ENCODE data around the gene PPP3R1. TPM values are rescaled to one million over a fixed set of nuclear protein-coding genes. Genes with fewer than 3 reads are reported as not detected.

PPP3R1 gene
- total and polyA plus RNA-seq, 10 of the 15 experiments (the other 5 are each of a cell fraction or from before 2014, with no cell fraction given): 1.5 to 61.0 (median 15.8) TPM

GRCh38 chr2:68196120-68196716 lies 56.1 kb downstream of the PPP3R1 start:
- H3K4me1 ChIP-seq (ENCODE audit: control insufficient read depth, insufficient read depth, low read length): peaks cover 3% of the 10 kb centered on the region; the same call in 1 of the 2 replicates
- intact Hi-C loops (cut with micrococcal nuclease; ENCODE audit: unreplicated experiment): loop anchor here (2.0 kb wide), 1 partner anchor 87 kb away; no protein-coding TSS in a partner anchor

More at GRCh38 chr2:68196120-68196716, 56.1 kb downstream of the PPP3R1 start:
- Histone ChIP-seq H3K9ac (ENCODE audit: control insufficient read depth, insufficient read depth, low read length) (no peak overlapping the region), H3K79me2 (ENCODE audit: control insufficient read depth, insufficient read depth, low read length) (peaks cover 58% of the 10 kb centered on the region), H4K20me1 (ENCODE audit: control insufficient read depth, insufficient read depth) (no peaks in the 10 kb centered on the region; the same call in 1 of the 2 replicates), H3K9me3 (replicated peaks; ENCODE audit: control insufficient read depth, insufficient read depth, low read length) (no peaks in the 10 kb centered on the region), H3K4me2 (ENCODE audit: control insufficient read depth, insufficient read depth) (no peak overlapping the region), H3K27me3 (replicated peaks in 1 of 2; ENCODE audit: control insufficient read depth in 2 of 2, insufficient read depth in 2 of 2, low read length in 1 of 2) (no peaks in the 10 kb centered on the region), H2AFZ (ENCODE audit: control insufficient read depth, low read depth, low read length) (no peak overlapping the region), H3K27ac (ENCODE audit: control insufficient read depth, insufficient read depth) (no peak overlapping the region), H3K4me3 (no peak overlapping the region), H3K36me3 (ENCODE audit: control insufficient read depth in 2 of 2, insufficient read depth in 2 of 2, low read length in 1 of 2) (peaks cover 0 to 4% of the 10 kb centered on the region in 2 experiments; a peak in 1 of 4 replicates)
- POLR2A ChIA-PET: interaction anchor here (0.6 kb wide), 2 partner anchors 100 to 140 kb away, joined by 3 read pairs; no protein-coding TSS in a partner anchor
- TF ChIP-seq RAD21 (IDR thresholded peaks at IDR 0.05; ENCODE audit: insufficient read depth, low read depth, low read length): peak; percentile 61
- TF ChIP-seq CTCF (IDR thresholded peaks at IDR 0.05 in 2 of 3, conservative IDR thresholded peaks at IDR 0.05 in 1 of 3; ENCODE audit: control insufficient read depth in 2 of 3, extremely low read depth in 1 of 3, insufficient read depth in 1 of 3, low read depth in 3 of 3, low read length in 3 of 3): peak; percentile 33 to 39 (median 37); a peak in 5 of 6 replicates
- TF ChIP-seq SMC3 (IDR thresholded peaks at IDR 0.05; ENCODE audit: borderline replicate concordance, low read length): peak; percentile 64; the same call in 1 of the 2 replicates
- no peak for TF ChIP-seq ZNF24 (IDR thresholded peaks at IDR 0.05)
- BruUV-seq (replicated peaks): no TSS peak
- no peak for FAIRE-seq
- SMC1A ChIA-PET (ENCODE audit: uncharacterized antibody, unreplicated experiment): interaction anchor here (0.7 to 4.8 kb wide), 29 partner anchors 10 to 246 kb away, joined by 3 to 42 read pairs (median 5); partner anchors contain the start of genes C1D and PNO1
- DNase-seq (ENCODE audit: low read depth, low spot score): no peak
- CTCF ChIA-PET: interaction anchor here (0.7 to 9.9 kb wide), 37 partner anchors 8 to 570 kb away, joined by 3 to 103 read pairs (median 6); partner anchors contain the start of genes PNO1 and PPP3R1
- 61% methylated on average over 4 of the region's 4 CpGs for WGBS (ENCODE audit: insufficient coverage, insufficient replicate concordance, low lambda C conversion rate, missing lambda C conversion rate)
- RAD21 ChIA-PET (ENCODE audit: unreplicated experiment): interaction anchor here (0.7 to 2.4 kb wide), 20 partner anchors 8 to 272 kb away, joined by 3 to 13 read pairs (median 4); no protein-coding TSS in a partner anchor
- ATAC-seq: peak; percentile 40; the same call in 2 of the 3 replicates
- in situ Hi-C loops (cut with MboI): loop anchor here (10.0 kb wide), 1 partner anchor 249 kb away; no protein-coding TSS in a partner anchor

All from GM12878 (cell line).